HepG2 (cell line): ENCODE data around the gene SFRP4. TPM values are rescaled to one million over a fixed set of nuclear protein-coding genes. Genes with fewer than 3 reads are reported as not detected.

Experiments
- ATAC-seq: fragments of 200-7000 bp; cut with Tn5 transposase; 3 replicates; pipeline ENCODE4 v1.9.1; 2020; ENCODE audit warnings: mild to moderate bottlenecking, moderate library complexity
- BruUV-seq: library from RNA; stranded (reverse); fragments of 400-500 nt; replicated peaks from 2 replicates; lab custom pipeline; 2021; lab: Mats Ljungman, UMichigan
- CTCF ChIA-PET: fragments of 300-600 bp; formaldehyde crosslinking; extraction: SDS; loops from one replicate; lab custom pipeline; 2021; ENCODE audit warnings: low total read pairs, inconsistent platforms, low intra/inter-chr PET ratio; lab: Yijun Ruan, JAX
- POLR2A ChIA-PET: fragments of 350-600 bp; sonication (Branson Sonifier 250); formaldehyde crosslinking; loops from one replicate; lab custom pipeline; 2020; ENCODE audit warnings: antibody characterized with exemption, inconsistent platforms; lab: Yijun Ruan, JAX
- DNase-seq: peaks from one replicate; pipeline ENCODE4 v3.0.0-alpha.2; 2015; ENCODE audit warnings: low spot score
- FAIRE-seq: peaks from 3 replicates; lab custom pipeline; 2011; peaks lifted over from hg19 to GRCh38; lab: Jason Lieb, UNC
- H2AFZ ChIP-seq: one replicate; pipeline ENCODE4 v1.6.1; 2011; ENCODE audit warnings: low read length, inconsistent platforms
- H3K27ac ChIP-seq: fragments of 300-600 bp; 3 replicates; pipeline ENCODE4 v1.8.0; 2011; ENCODE audit warnings: mixed run types, mild to moderate bottlenecking, mixed read lengths, low read length, inconsistent platforms; ENCODE audit not compliant: insufficient read depth; ENCODE audit errors: extremely low read length
- H3K27me3 ChIP-seq, 2 experiments: fragments of 200-600 bp in 1 of 2; 2 replicates in 1 of 2; 3 replicates in 1 of 2; pipeline versions ENCODE4 v1.6.0 to v1.8.0; 2011; ENCODE audit warnings: low read length in 2 of 2, mild to moderate bottlenecking in 2 of 2, moderate library complexity in 2 of 2, inconsistent platforms in 1 of 2; ENCODE audit not compliant: insufficient read depth in 2 of 2, control insufficient read depth in 1 of 2
- H3K36me3 ChIP-seq, 2 experiments: fragments of 200-600 bp in 1 of 2; replicated peaks in 1 of 2; 2 replicates in 1 of 2; 3 replicates in 1 of 2; pipeline versions ENCODE4 v1.5.1 to v1.8.0; 2011; ENCODE audit warnings: low read length in 2 of 2, inconsistent platforms in 1 of 2; ENCODE audit not compliant: insufficient read depth in 2 of 2, control insufficient read depth in 1 of 2
- H3K4me1 ChIP-seq: 2 replicates; pipeline ENCODE4 v1.5.1; 2012; ENCODE audit warnings: low read length, inconsistent platforms; ENCODE audit not compliant: insufficient read depth
- H3K4me2 ChIP-seq: 2 replicates; pipeline ENCODE4 v1.6.0; 2011; ENCODE audit warnings: low read depth, low read length, inconsistent platforms
- H3K4me3 ChIP-seq, 3 experiments: fragments of 200-600 bp in 1 of 3; sonication (generic), shearing (Covaris generic) in 1 of 3; replicated peaks in 1 of 3; 2 replicates each; pipeline ENCODE4 v1.5.1; 2011 to 2016; ENCODE audit warnings: low read length in 3 of 3, inconsistent platforms in 2 of 3, low read depth in 2 of 3, mild to moderate bottlenecking in 2 of 3, control low read depth in 1 of 3, mixed read lengths in 1 of 3; ENCODE audit not compliant: insufficient read depth in 1 of 3
- H3K79me2 ChIP-seq: one replicate; pipeline ENCODE4 v1.6.1; 2011; ENCODE audit warnings: low read length, inconsistent platforms; ENCODE audit not compliant: insufficient read depth
- H3K9ac ChIP-seq: 2 replicates; pipeline ENCODE4 v1.6.0; 2011; ENCODE audit warnings: mild to moderate bottlenecking, low read depth, low read length, inconsistent platforms; ENCODE audit not compliant: insufficient read depth
- H3K9me3 ChIP-seq: 2 replicates; pipeline ENCODE4 v1.5.1; 2012; ENCODE audit warnings: mild to moderate bottlenecking, low read length
- H4K20me1 ChIP-seq: 2 replicates; pipeline ENCODE4 v1.6.0; 2011; ENCODE audit warnings: inconsistent platforms, mild to moderate bottlenecking, low read length, moderate library complexity; ENCODE audit not compliant: insufficient read depth
- CHD2 ChIP-seq: IDR thresholded peaks from 2 replicates; pipeline ENCODE4 v1.6.1; 2011; ENCODE audit warnings: low read depth, low read length, improper control_type of control experiment
- HMG20B ChIP-seq: conservative IDR thresholded peaks from 2 replicates; pipeline ENCODE4 v1.6.1; 2016; ENCODE audit warnings: missing genetic modification reagents, missing compliant biosample characterization
- HNF1A ChIP-seq, 2 experiments: sonication (generic) in 1 of 2; formaldehyde crosslinking in 1 of 2; IDR thresholded peaks; 2 replicates each; pipeline versions ENCODE4 v1.4.0 to v1.6.1; 2016 to 2020; ENCODE audit warnings: borderline replicate concordance in 1 of 2, low read depth in 1 of 2, mild to moderate bottlenecking in 1 of 2, missing genetic modification reagents in 1 of 2
- HOXA3 ChIP-seq: sonication (generic); formaldehyde crosslinking; IDR thresholded peaks from 2 replicates; pipeline ENCODE4 v1.5.0; 2020; ENCODE audit warnings: missing genetic modification reagents
- JUN ChIP-seq: sonication (generic); formaldehyde crosslinking; IDR thresholded peaks from 2 replicates; pipeline ENCODE4 v1.4.0; 2020; ENCODE audit warnings: mild to moderate bottlenecking, missing genetic modification reagents
- PAWR ChIP-seq: sonication (generic); formaldehyde crosslinking; IDR thresholded peaks from 2 replicates; pipeline ENCODE4 v1.4.0; 2020; ENCODE audit warnings: missing genetic modification reagents, mild to moderate bottlenecking, borderline replicate concordance
- PRMT3 ChIP-seq: sonication (generic); formaldehyde crosslinking; IDR thresholded peaks from 2 replicates; pipeline ENCODE4 v1.8.1; 2022; ENCODE audit warnings: low read depth, mild to moderate bottlenecking, moderate library complexity, missing genetic modification reagents, borderline replicate concordance
- SP2 ChIP-seq: sonication (generic); formaldehyde crosslinking; IDR thresholded peaks from 2 replicates; pipeline ENCODE4 v1.5.1; 2020; ENCODE audit warnings: mild to moderate bottlenecking, missing genetic modification reagents
- STAG1 ChIP-seq: sonication (generic); formaldehyde crosslinking; IDR thresholded peaks from 2 replicates; pipeline ENCODE4 v1.4.0; 2020; ENCODE audit warnings: missing genetic modification reagents
- TAF1 ChIP-seq: sonication (generic); formaldehyde crosslinking; IDR thresholded peaks from 2 replicates; pipeline ENCODE4 v1.4.0; 2020; ENCODE audit warnings: missing genetic modification reagents
- ZNF589 ChIP-seq: sonication (generic); formaldehyde crosslinking; conservative IDR thresholded peaks from 2 replicates; pipeline ENCODE4 v1.8.0; 2022; ENCODE audit warnings: mild to moderate bottlenecking, moderate library complexity, missing genetic modification reagents
- ZNF605 ChIP-seq: sonication (generic); formaldehyde crosslinking; IDR thresholded peaks from 2 replicates; pipeline ENCODE4 v1.8.0; 2022; ENCODE audit warnings: mild to moderate bottlenecking, missing genetic modification reagents
- WGBS: methylation state at CpG from one replicate; pipeline ENCODE4 v1.1.6; 2017; ENCODE audit warnings: low lambda C conversion rate; 5-methylcytosine and 5-hydroxymethylcytosine counted together
- in situ Hi-C: cut with HindIII; loops from 2 replicates; pipeline ENCODE4 v1.10.0; 2017; ENCODE audit warnings: low pct_unique_long_range_greater_than_20kb; ENCODE audit not compliant: extremely low pct_ligation_motif_present
- intact Hi-C: fragments of 100-400 bp; cut with micrococcal nuclease; formaldehyde crosslinking; loops from one replicate; pipeline ENCODE4 v1.10.0; 2022; ENCODE audit not compliant: unreplicated experiment
- polyA plus RNA-seq, 8 experiments: library from polyadenylated mRNA; depleted of rRNA in 3 of 8; stranded (reverse) in 7 of 8; unstranded in 1 of 8; fragments of >200 nt; fragmentation: Illumina TruSeq in 4 of 8; extraction: Trizol in 4 of 8; gene quantifications; 2 replicates each; pipeline versions ENCODE4 v1.2.1 to v1.2.3, GENCODE V29; 2011 to 2016; ENCODE audit warnings: low read depth in 4 of 8, missing spikeins in 1 of 8, mixed read lengths in 1 of 8; ENCODE audit not compliant: insufficient read depth in 1 of 8
- total RNA-seq, 5 experiments: library from RNA; depleted of rRNA; stranded (reverse); fragments of >200 nt; fragmentation: Illumina TruSeq; extraction: Trizol; gene quantifications; 2 replicates each; pipeline ENCODE4 v1.2.3, GENCODE V29; 2016; ENCODE audit warnings: low read depth in 1 of 5
- TF ChIP-seq, protein P1 (sequence below): sonication (generic); formaldehyde crosslinking; IDR thresholded peaks from 2 replicates; pipeline ENCODE4 v1.4.0; 2020; ENCODE audit warnings: missing genetic modification reagents, borderline replicate concordance
- TF ChIP-seq, protein P2 (sequence below): sonication (generic); formaldehyde crosslinking; IDR thresholded peaks from 2 replicates; pipeline ENCODE4 v1.5.1; 2020; ENCODE audit warnings: missing genetic modification reagents, mild to moderate bottlenecking, borderline replicate concordance

The SFRP4 gene
- total and polyA plus RNA-seq, 2 of the 13 experiments (the other 11 are each of a cell fraction or from before 2014, with no cell fraction given), result 0.96 to 1.8 TPM

DNA sequence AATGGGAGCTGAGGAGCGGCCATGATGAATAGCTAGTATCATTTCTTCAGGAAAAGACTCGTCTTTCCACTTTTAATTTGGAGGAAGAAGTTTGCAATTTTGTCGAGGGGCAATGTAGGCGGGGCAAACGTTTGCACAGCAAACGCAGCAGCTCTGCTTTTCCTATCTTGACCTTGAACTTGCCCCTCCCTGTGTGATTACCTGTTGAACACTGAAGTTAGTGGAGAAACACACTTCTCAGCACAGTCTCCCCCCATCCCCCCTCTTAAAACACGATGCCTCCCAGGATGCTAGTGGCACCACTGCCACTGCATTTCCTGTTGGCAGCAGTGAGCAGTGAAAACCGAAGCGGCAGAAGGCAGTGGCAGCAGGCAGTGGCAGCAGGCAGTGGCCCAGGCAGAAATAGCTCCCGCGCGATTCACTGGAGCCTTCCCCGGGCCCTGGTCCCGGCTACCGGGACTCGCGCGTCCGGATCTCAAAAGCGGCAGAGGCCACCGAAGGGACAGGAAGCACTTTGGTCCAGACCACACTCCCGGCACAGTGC lies 3.8 kb upstream of the SFRP4 start, which contains the start of gene EPDR1:
TSS of gene EPDR1 (plus strand) at position 336 of the 544 bp plus-strand sequence. CDS start 300 bp downstream, outside the sequence.
- DNase-seq (peak; percentile 74), ATAC-seq (peak; percentile 64), FAIRE-seq (no peak)
- Histone ChIP-seq H3K4me1 (peaks cover 68% of the 10 kb centered on the region), H4K20me1 (peaks cover 4% of the 10 kb centered on the region; the same call in 1 of the 2 replicates), H3K36me3 (peaks cover 2 to 7% of the 10 kb centered on the region in 2 experiments; a peak in 2 of 5 replicates), H3K4me3 (peak within 1 kb of the TSS; percentile 79 to 91 (median 87)), H3K79me2 (peaks cover 36% of the 10 kb centered on the region), H3K4me2 (peak within 1 kb of the TSS; percentile 90), H3K9ac (peak within 1 kb of the TSS; percentile 97), H2AFZ (no peak within 1 kb of the TSS), H3K9me3 (peaks cover 12% of the 10 kb centered on the region), H3K27me3 (no peaks in the 10 kb centered on the region), H3K27ac (peak within 1 kb of the TSS; percentile 89)
- CTCF ChIA-PET, result no interaction called here
- intact Hi-C loops (no loop called here), in situ Hi-C loops (loop anchor here (25.0 kb wide), 1 partner anchor 417 kb away; no protein-coding TSS in a partner anchor)
- no TSS peak for BruUV-seq
- WGBS, result 8% methylated on average over 20 of the region's 22 CpGs
- POLR2A ChIA-PET, result interaction anchor here (0.8 to 3.7 kb wide), 6 partner anchors 11 to 257 kb away, joined by 3 to 68 read pairs (median 10); partner anchors contain the start of gene STARD3NL
- TF ChIP-seq, protein P1, sequence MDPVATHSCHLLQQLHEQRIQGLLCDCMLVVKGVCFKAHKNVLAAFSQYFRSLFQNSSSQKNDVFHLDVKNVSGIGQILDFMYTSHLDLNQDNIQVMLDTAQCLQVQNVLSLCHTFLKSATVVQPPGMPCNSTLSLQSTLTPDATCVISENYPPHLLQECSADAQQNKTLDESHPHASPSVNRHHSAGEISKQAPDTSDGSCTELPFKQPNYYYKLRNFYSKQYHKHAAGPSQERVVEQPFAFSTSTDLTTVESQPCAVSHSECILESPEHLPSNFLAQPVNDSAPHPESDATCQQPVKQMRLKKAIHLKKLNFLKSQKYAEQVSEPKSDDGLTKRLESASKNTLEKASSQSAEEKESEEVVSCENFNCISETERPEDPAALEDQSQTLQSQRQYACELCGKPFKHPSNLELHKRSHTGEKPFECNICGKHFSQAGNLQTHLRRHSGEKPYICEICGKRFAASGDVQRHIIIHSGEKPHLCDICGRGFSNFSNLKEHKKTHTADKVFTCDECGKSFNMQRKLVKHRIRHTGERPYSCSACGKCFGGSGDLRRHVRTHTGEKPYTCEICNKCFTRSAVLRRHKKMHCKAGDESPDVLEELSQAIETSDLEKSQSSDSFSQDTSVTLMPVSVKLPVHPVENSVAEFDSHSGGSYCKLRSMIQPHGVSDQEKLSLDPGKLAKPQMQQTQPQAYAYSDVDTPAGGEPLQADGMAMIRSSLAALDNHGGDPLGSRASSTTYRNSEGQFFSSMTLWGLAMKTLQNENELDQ, result no peak
- no peak for TF ChIP-seq PAWR
- peak; percentile 8; the same call in 1 of the 2 replicates for TF ChIP-seq STAG1 (CRISPR knock-in tag)
- TF ChIP-seq, protein P2, sequence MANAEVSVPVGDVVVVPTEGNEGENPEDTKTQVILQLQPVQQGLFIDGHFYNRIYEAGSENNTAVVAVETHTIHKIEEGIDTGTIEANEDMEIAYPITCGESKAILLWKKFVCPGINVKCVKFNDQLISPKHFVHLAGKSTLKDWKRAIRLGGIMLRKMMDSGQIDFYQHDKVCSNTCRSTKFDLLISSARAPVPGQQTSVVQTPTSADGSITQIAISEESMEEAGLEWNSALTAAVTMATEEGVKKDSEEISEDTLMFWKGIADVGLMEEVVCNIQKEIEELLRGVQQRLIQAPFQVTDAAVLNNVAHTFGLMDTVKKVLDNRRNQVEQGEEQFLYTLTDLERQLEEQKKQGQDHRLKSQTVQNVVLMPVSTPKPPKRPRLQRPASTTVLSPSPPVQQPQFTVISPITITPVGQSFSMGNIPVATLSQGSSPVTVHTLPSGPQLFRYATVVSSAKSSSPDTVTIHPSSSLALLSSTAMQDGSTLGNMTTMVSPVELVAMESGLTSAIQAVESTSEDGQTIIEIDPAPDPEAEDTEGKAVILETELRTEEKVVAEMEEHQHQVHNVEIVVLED, result no peak
- 0 out of 2 replicates have a peak, but pooled peaks have one; percentile 4 for TF ChIP-seq ZNF589 (CRISPR knock-in tag)
- TF ChIP-seq HNF1A (IDR thresholded peaks at IDR 0.05; ENCODE audit: low read depth), result no peak
- TF ChIP-seq HNF1A (CRISPR knock-in tag; IDR thresholded peaks at IDR 0.05; ENCODE audit: borderline replicate concordance), result no peak
- TF ChIP-seq ZNF605, result 0 out of 2 replicates have a peak, but pooled peaks have one; percentile 17
- TF ChIP-seq HMG20B (CRISPR knock-in tag), result no peak
- no peak for TF ChIP-seq HOXA3 (CRISPR knock-in tag)
- TF ChIP-seq PRMT3, result 0 out of 2 replicates have a peak, but pooled peaks have one; percentile 7
- no peak; the same call in 1 of the 2 replicates for TF ChIP-seq SP2
- TF ChIP-seq TAF1 (CRISPR knock-in tag), result no peak; the same call in 1 of the 2 replicates
- TF ChIP-seq JUN (CRISPR knock-in tag), result 0 out of 2 replicates have a peak, but pooled peaks have one; percentile 11
- no peak for TF ChIP-seq CHD2
